ENCODE data around the gene RPL19.

GRCh38 chr17:39169101-39169500, 31.0 kb upstream of the RPL19 start:
- TF ChIP-seq POLR2A (IDR thresholded peaks at IDR 0.05; ENCODE audit: low read depth) = no peak
- no peak for TF ChIP-seq POLR2AphosphoS5 (IDR thresholded peaks at IDR 0.05)
- TF ChIP-seq CTCF (IDR thresholded peaks at IDR 0.05) = no peak
